GM18526 (cell line): ENCODE data around the gene F11.

Experiments
- POLR2A ChIP-seq: IDR thresholded peaks from 3 replicates; pipeline ENCODE4 v1.6.1; 2011; ENCODE audit not compliant: insufficient read length; ENCODE audit errors: extremely low read depth

Gene F11

GRCh38 chr4:186285147-186285546 is 19.2 kb downstream of the F11 start:
- TF ChIP-seq POLR2A = no peak

- no peak for TF ChIP-seq POLR2A
These were observed 20.6 kb downstream of the F11 start for GRCh38 chr4:186286581-186286980.

DNA sequence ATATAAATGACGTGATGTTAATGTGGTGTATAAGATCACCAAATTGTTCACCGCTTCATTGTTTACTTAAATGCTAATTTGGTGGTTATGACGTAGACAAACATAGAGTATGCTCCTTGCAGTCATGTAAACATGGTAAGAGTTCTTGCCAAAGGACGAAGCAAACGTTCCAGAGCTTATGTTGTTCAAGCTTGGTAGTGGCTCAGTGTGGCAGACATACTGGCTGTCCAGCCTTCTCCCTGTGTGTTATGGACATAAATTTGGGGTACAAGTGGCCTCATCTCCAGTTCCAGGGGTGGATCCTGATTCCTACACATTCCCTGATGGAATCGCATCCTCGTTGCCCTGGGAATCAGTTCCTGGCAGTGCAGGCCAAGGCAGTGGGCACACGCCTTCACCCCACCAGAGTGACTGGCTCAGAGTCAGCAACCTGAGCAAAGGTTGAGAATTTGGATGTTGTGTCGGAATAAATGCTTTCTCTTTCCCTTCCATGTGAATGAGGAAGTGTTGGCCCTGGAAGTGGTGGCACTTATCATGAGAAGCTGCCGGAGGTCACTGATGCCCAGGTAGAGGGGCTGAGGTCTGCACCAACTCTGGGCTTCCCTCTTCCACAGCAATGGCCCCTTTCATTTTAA is 25.4 kb downstream of the F11 start:
- TF ChIP-seq POLR2A = no peak

DNA sequence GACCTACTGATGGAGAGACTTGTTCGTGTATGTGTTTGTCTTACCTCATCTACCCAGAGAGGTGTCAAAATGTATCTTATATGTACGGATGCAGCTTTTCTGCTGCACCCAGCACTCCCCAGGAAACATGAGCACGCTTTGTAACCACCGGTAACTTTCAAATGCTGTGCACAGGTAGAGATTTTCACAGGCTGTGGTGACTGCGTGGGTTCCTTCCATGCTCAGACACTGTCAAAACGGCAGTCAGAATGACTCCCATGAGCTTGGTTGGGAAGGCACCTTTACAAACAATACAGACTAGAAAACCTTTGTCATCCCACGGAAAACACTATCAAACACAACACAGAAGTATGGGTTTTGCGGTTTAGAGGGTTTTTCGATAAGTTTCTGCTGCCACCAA is 28.2 kb downstream of the F11 start:
- TF ChIP-seq POLR2A = no peak

- TF ChIP-seq POLR2A = no peak
These were observed 30.5 kb downstream of the F11 start for GRCh38 chr4:186296481-186296880.

- no peak for TF ChIP-seq POLR2A
These were observed 31.1 kb downstream of the F11 start for GRCh38 chr4:186297013-186297645.

DNA sequence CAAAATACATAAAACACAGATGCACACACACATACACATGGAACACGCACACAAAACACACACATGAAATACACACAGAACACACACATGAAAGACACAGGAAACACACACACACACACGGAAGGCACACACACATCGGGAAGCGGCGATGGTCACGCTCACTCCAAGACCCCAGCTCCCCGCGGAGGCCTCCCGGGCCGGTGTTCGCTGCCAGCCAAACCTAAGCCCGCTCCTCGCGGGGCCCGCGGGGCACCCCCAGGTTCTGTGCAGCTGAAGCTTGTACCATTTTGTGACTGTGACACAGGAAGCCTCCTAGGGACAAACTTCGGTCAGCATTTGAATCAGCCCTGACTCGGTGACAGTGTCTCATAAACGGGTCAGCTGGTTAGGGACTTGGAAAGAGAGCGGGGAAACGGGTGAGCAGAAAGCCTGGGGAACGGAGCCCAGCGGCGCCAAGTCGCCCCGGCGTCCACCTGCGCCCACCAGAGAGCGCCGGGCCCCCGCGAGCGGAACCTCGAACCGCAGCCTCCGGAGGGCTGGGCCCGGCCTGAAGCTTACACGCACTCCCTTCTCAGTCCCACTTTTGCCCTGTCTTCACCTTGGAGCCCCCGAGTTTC is 32.1 kb downstream of the F11 start:
- TF ChIP-seq POLR2A = no peak

- TF ChIP-seq POLR2A = no peak
These were observed 33.3 kb downstream of the F11 start for GRCh38 chr4:186299291-186299690.

GRCh38 chr4:186300659-186301390 is 34.8 kb downstream of the F11 start:
- TF ChIP-seq POLR2A = no peak

DNA sequence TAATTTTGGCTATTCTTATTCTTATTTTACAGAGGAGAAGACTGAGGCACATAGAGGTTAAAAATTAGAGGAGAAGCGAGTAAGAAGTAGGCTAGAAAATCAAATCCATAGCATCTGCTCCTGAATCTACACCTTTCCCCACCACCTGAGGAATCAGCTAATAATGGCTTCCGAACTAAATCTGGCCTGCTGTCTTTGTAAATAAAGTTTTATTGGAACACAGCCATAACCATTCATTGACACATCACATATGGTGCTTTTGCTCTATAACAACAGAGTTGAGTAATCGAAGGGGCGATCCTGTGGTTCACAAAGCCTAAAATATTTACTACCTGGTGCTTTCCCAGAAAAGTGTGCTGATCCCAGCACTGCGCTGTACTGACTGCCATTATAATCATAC is 38.2 kb downstream of the F11 start:
- no peak for TF ChIP-seq POLR2A

DNA sequence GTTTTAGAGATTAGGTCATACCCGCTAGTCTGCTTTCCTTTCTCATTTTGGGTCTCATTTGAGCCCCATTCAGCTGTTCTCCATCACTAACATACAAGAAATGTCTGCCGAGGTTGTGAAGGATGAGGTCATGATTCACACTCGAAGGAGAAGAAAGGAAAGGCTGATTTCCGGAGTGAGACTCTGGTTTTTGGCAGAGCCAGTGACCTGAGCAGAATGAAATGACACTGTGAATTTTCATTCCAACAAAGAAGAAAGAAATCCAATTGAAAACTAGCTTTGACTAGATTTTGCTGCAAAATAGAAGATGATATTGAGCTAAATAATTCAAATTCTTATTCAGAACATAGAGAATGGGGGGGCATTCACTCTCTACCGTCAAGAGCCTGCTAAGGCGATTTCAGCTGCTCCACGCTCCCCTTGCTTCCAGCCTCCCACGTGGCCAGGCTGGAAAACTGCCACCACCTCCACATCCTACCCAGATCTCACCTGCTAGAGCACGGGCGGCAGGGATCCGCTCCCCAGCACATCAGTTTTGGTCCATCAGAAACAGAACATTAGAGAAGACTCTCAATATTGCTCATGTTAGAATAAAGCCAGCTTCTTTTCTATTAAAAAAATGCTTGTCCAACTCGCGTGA is 39.0 kb downstream of the F11 start:
- no peak for TF ChIP-seq POLR2A

GRCh38 chr4:186307497-186307896 is 41.5 kb downstream of the F11 start:
- no peak for TF ChIP-seq POLR2A

DNA sequence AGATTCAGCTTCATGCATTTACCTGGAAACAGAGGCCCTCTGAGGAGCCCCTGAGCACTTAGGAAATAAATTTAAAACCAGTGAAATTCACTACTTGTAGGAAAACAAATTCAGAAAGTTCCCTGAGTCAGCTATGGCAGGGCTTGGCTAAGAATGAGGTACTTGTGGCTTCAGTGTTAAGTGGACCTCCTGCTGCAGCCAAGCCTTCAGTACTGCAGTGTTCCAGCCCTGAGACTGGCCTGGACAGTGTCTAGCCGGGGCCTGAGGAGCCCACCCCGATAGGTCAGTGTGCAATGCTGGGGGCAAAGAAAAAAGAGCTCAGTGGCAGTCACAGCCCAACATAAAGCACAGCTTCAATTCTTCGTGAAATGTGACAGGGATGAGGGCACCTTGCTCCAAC is 41.9 kb downstream of the F11 start:
- TF ChIP-seq POLR2A = no peak

GRCh38 chr4:186318481-186318880 is 52.5 kb downstream of the F11 start:
- no peak for TF ChIP-seq POLR2A

DNA sequence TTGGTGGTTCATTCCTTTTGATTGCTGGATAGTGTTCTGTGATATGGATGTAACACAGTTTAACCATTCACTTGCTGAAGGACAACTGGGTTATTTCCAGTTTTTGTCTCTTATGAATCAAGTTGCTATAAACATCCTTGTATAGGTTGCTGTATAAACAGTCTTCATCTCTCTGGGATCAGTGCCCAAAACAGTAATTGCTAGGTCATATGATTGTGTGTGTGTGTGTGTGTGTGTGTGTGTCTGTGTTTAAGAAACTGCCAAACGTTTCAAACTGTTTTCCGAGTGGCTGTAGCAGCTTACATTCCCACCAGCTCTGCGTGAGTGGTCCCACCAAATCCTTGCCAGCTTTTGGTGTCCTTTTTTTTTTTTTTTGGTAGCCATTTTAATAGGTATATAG is 60.4 kb downstream of the F11 start:
- TF ChIP-seq POLR2A = no peak

- no peak for TF ChIP-seq POLR2A
These were observed 63.4 kb downstream of the F11 start for GRCh38 chr4:186329372-186329771.

GRCh38 chr4:186330368-186330767 is 64.4 kb downstream of the F11 start:
- no peak for TF ChIP-seq POLR2A
